GM23338 (cell line): Measurements from ENCODE around the gene DMGDH. TPM values are rescaled to one million over a fixed set of nuclear protein-coding genes. Genes with fewer than 3 reads are reported as not detected.

ENCODE experiments used
- ATAC-seq: fragments of 200-7000 bp; cut with Tn5 transposase; 3 replicates; pipeline ENCODE4 v1.9.1; 2020
- DNase-seq: peaks from one replicate; pipeline ENCODE4 v3.0.0-alpha.2; 2015; ENCODE audit warnings: low spot score
- H2AFZ ChIP-seq: fragments of 200-600 bp; sonication (generic); 2 replicates; pipeline ENCODE4 v1.8.0; 2016; ENCODE audit warnings: antibody characterized with exemption, mild to moderate bottlenecking, moderate library complexity
- H3F3A ChIP-seq: fragments of 200-600 bp; sonication (generic); replicated peaks from 2 replicates; pipeline ENCODE4 v1.8.0; 2017; ENCODE audit warnings: antibody characterized with exemption, mixed run types, low read depth
- H3K27ac ChIP-seq: fragments of 200-600 bp; sonication (generic); 2 replicates; pipeline ENCODE4 v1.6.1; 2016; ENCODE audit warnings: low read depth
- H3K27me3 ChIP-seq: fragments of 200-600 bp; sonication (generic); 2 replicates; pipeline ENCODE4 v1.8.0; 2016; ENCODE audit warnings: mild to moderate bottlenecking, mixed run types, moderate library complexity; ENCODE audit not compliant: insufficient read depth
- H3K36me3 ChIP-seq: fragments of 200-600 bp; sonication (generic); 2 replicates; pipeline ENCODE4 v1.8.0; 2016; ENCODE audit warnings: mild to moderate bottlenecking; ENCODE audit not compliant: insufficient read depth
- H3K4me1 ChIP-seq: fragments of 200-600 bp; sonication (generic); 2 replicates; pipeline ENCODE4 v1.8.0; 2016; ENCODE audit warnings: mild to moderate bottlenecking, moderate library complexity; ENCODE audit not compliant: insufficient read depth
- H3K4me2 ChIP-seq: fragments of 200-600 bp; sonication (generic); 2 replicates; pipeline ENCODE4 v1.7.1; 2017; ENCODE audit warnings: mixed run types
- H3K4me3 ChIP-seq: fragments of 200-600 bp; sonication (generic); 2 replicates; pipeline ENCODE4 v1.6.1; 2016; ENCODE audit warnings: mixed run types
- H3K79me2 ChIP-seq: fragments of 200-600 bp; sonication (generic); replicated peaks from 2 replicates; pipeline ENCODE4 v1.8.0; 2017; ENCODE audit warnings: mild to moderate bottlenecking; ENCODE audit not compliant: insufficient read depth
- H3K9me2 ChIP-seq: fragments of 200-600 bp; sonication (generic); 2 replicates; pipeline ENCODE4 v1.8.0; 2017; ENCODE audit not compliant: insufficient read depth
- H4K20me1 ChIP-seq: fragments of 200-600 bp; sonication (generic); replicated peaks from 2 replicates; pipeline ENCODE4 v1.8.0; 2017; ENCODE audit warnings: mild to moderate bottlenecking; ENCODE audit not compliant: insufficient read depth
- H3K27ac Mint-ChIP-seq: 2 replicates; pipeline ENCODE4 v1.8.0; 2020; ENCODE audit warnings: inconsistent platforms, mild to moderate bottlenecking, moderate library complexity, mixed read lengths
- H3K27me3 Mint-ChIP-seq: 3 replicates; pipeline ENCODE4 v1.8.0; 2022; ENCODE audit warnings: low read depth, mild to moderate bottlenecking, moderate library complexity, mixed read lengths, inconsistent platforms; ENCODE audit not compliant: insufficient read depth, poor library complexity
- H3K36me3 Mint-ChIP-seq: 3 replicates; pipeline ENCODE4 v1.8.0; 2021; ENCODE audit warnings: low read depth, mild to moderate bottlenecking, inconsistent platforms, moderate library complexity, mixed read lengths
- H3K4me1 Mint-ChIP-seq: 3 replicates; pipeline ENCODE4 v1.8.0; 2020; ENCODE audit warnings: mild to moderate bottlenecking, inconsistent platforms, mixed read lengths
- H3K4me3 Mint-ChIP-seq: 3 replicates; pipeline ENCODE4 v1.8.0; 2021; ENCODE audit warnings: moderate library complexity, mild to moderate bottlenecking, inconsistent platforms, mixed read lengths
- H3K9me3 Mint-ChIP-seq: 3 replicates; pipeline ENCODE4 v1.8.0; 2020; ENCODE audit warnings: moderate library complexity, mild to moderate bottlenecking, inconsistent platforms, mixed read lengths
- CREB1 ChIP-seq: fragments of 250-450 bp; sonication (Bioruptor Pico); IDR thresholded peaks from 2 replicates; pipeline ENCODE4 v1.5.0; 2020; ENCODE audit warnings: low read depth, mild to moderate bottlenecking, moderate library complexity
- CTCF ChIP-seq, 2 experiments: fragments of 200-600 bp in 1 of 2; sonication (generic) in 1 of 2; conservative IDR thresholded peaks; 2 replicates each; pipeline versions ENCODE4 v1.5.1 to v1.6.1; 2016 to 2017; ENCODE audit warnings: antibody characterized with exemption in 2 of 2, low read depth in 2 of 2, mild to moderate bottlenecking in 2 of 2, moderate library complexity in 1 of 2
- ETS1 ChIP-seq: IDR thresholded peaks from 2 replicates; pipeline ENCODE4 v1.6.1; 2016; ENCODE audit warnings: antibody characterized with exemption
- EZH2 ChIP-seq: fragments of 200-600 bp; sonication (generic); IDR thresholded peaks from one replicate; pipeline ENCODE4 v1.8.0; 2017; ENCODE audit warnings: antibody characterized with exemption, mild to moderate bottlenecking, low read depth; ENCODE audit not compliant: unreplicated experiment
- EZH2phosphoT487 ChIP-seq: fragments of 200-600 bp; sonication (generic); IDR thresholded peaks from one replicate; pipeline ENCODE4 v1.8.1; 2018; ENCODE audit warnings: antibody characterized with exemption; ENCODE audit not compliant: unreplicated experiment
- NANOG ChIP-seq: IDR thresholded peaks from 2 replicates; pipeline ENCODE4 v1.6.1; 2016; ENCODE audit warnings: antibody characterized with exemption, borderline replicate concordance
- POLR2AphosphoS5 ChIP-seq: IDR thresholded peaks from 2 replicates; pipeline ENCODE4 v1.6.1; 2016; ENCODE audit warnings: antibody characterized with exemption, low read depth
- STAT1 ChIP-seq: IDR thresholded peaks from one replicate; pipeline ENCODE4 v1.6.1; 2016; ENCODE audit warnings: antibody characterized with exemption; ENCODE audit not compliant: unreplicated experiment
- ZNF114 ChIP-seq: fragments of 250-450 bp; sonication (Bioruptor Pico); IDR thresholded peaks from 2 replicates; pipeline ENCODE4 v1.5.0; 2020; ENCODE audit warnings: mild to moderate bottlenecking, moderate library complexity
- ZNF331 ChIP-seq: fragments of 250-450 bp; sonication (Bioruptor Pico); IDR thresholded peaks from 2 replicates; pipeline ENCODE4 v1.5.0; 2020; ENCODE audit warnings: low read depth, mild to moderate bottlenecking, moderate library complexity
- ZNF462 ChIP-seq: fragments of 250-450 bp; sonication (Bioruptor Pico); IDR thresholded peaks from 2 replicates; pipeline ENCODE4 v1.5.0; 2020; ENCODE audit warnings: mild to moderate bottlenecking, moderate library complexity
- polyA plus RNA-seq: library from polyadenylated mRNA; unstranded; fragments of >200 nt; fragmentation: Nextera tagmentation; extraction: Ambion mirVana; gene quantifications from 2 replicates; pipeline ENCODE4 v1.2.1, GENCODE V29; 2016
- total RNA-seq: library from RNA; depleted of rRNA; stranded (reverse); fragments of >200 nt; shearing (Covaris generic); gene quantifications from 2 replicates; pipeline ENCODE4 v1.2.3, GENCODE V29; 2014

DMGDH gene
- total and polyA plus RNA-seq, 2 experiments from 2014 or later = 0.52 to 0.63 TPM

- Mint-ChIP-seq H3K27ac (no peak overlapping the region), H3K36me3 (no peaks in the 10 kb centered on the region), H3K27me3 (peaks cover 26% of the 10 kb centered on the region), H3K4me1 (peaks cover 3% of the 10 kb centered on the region; the same call in 2 of the 3 replicates), H3K4me3 (no peak overlapping the region), H3K9me3 (no peaks in the 10 kb centered on the region)
- no peak overlapping the region for H3K27ac ChIP-seq
- no peaks in the 10 kb centered on the region for H3F3A ChIP-seq
- no peak overlapping the region for H2AFZ ChIP-seq
- H3K4me2 ChIP-seq = no peak overlapping the region
- TF ChIP-seq NANOG (no peak), CTCF (conservative IDR thresholded peaks at IDR 0.05; ENCODE audit: low read depth in 2 of 2) (peak; percentile 79 to 89)
- H3K36me3 ChIP-seq = no peaks in the 10 kb centered on the region
- no peaks in the 10 kb centered on the region for H4K20me1 ChIP-seq
- H3K79me2 ChIP-seq = no peaks in the 10 kb centered on the region
- H3K4me1 ChIP-seq = peaks cover 7% of the 10 kb centered on the region; the same call in 1 of the 2 replicates
- no peaks in the 10 kb centered on the region for H3K9me2 ChIP-seq
- H3K27me3 ChIP-seq = peaks cover 47% of the 10 kb centered on the region
- ATAC-seq (peak; percentile 49), DNase-seq (peak; percentile 78)
- H3K4me3 ChIP-seq = no peak overlapping the region
These were observed 40.3 kb upstream of the DMGDH start for GRCh38 chr5:79109527-79110492.

- Histone ChIP-seq H3K79me2 (no peaks in the 10 kb centered on the region), H2AFZ (no peak overlapping the region; the same call in 1 of the 2 replicates), H3K4me3 (no peak overlapping the region), H3K4me1 (peaks cover 7% of the 10 kb centered on the region; the same call in 1 of the 2 replicates), H3K9me2 (no peaks in the 10 kb centered on the region), H3F3A (no peaks in the 10 kb centered on the region), H3K4me2 (no peak overlapping the region), H3K27ac (no peak overlapping the region), H3K36me3 (no peaks in the 10 kb centered on the region), H4K20me1 (no peaks in the 10 kb centered on the region), H3K27me3 (peaks cover 38% of the 10 kb centered on the region)
- Mint-ChIP-seq H3K9me3 (no peaks in the 10 kb centered on the region), H3K4me3 (no peak overlapping the region), H3K27ac (no peak overlapping the region), H3K27me3 (peaks cover 26% of the 10 kb centered on the region), H3K36me3 (no peaks in the 10 kb centered on the region), H3K4me1 (peaks cover 3% of the 10 kb centered on the region; the same call in 2 of the 3 replicates)
- ATAC-seq = no peak
- DNase-seq = no peak
- TF ChIP-seq EZH2 = no peak
- no peak for TF ChIP-seq ZNF331
- no peak for TF ChIP-seq EZH2phosphoT487
- no peak for TF ChIP-seq ZNF114
- no peak for TF ChIP-seq STAT1
- TF ChIP-seq CREB1 (CRISPR knock-in tag) = no peak
- no peak for TF ChIP-seq ETS1
- TF ChIP-seq ZNF462 (CRISPR knock-in tag) = no peak
- TF ChIP-seq NANOG = no peak
- TF ChIP-seq POLR2AphosphoS5 = no peak
These were observed 39.3 kb upstream of the DMGDH start for GRCh38 chr5:79108792-79109191.
